BLaER1 treated with 17β-estradiol and CSF1 and Interleukin-3, amounts not matched to agents 10 nM and 100 nM (cell line): ENCODE results near the gene APOC4.
A peak's percentile ranks its signal among the peaks of the same experiment; 100 is the strongest.

Source experiments
- H3K27ac ChIP-seq, 11 experiments: shearing (Covaris generic); formaldehyde crosslinking; 2 replicates each; pipeline ENCODE4 v1.8.1; 2022
- H3K27me3 ChIP-seq, 11 experiments: shearing (Covaris generic); formaldehyde crosslinking; 2 replicates each; pipeline ENCODE4 v1.8.1; 2022
- H3K36me3 ChIP-seq, 11 experiments: shearing (Covaris generic); formaldehyde crosslinking; 2 replicates each; pipeline ENCODE4 v1.8.1; 2022
- H3K4me1 ChIP-seq, 10 experiments: shearing (Covaris generic); formaldehyde crosslinking; 2 replicates each; pipeline ENCODE4 v1.8.1; 2022
- H3K4me2 ChIP-seq, 11 experiments: shearing (Covaris generic); formaldehyde crosslinking; 2 replicates each; pipeline ENCODE4 v1.8.1; 2022
- H3K4me3 ChIP-seq, 10 experiments: shearing (Covaris generic); formaldehyde crosslinking; 2 replicates each; pipeline ENCODE4 v1.8.1; 2022
- H3K9ac ChIP-seq, 11 experiments: shearing (Covaris generic); formaldehyde crosslinking; 2 replicates each; pipeline ENCODE4 v1.8.1; 2022
- H3K9me3 ChIP-seq, 11 experiments: shearing (Covaris generic); formaldehyde crosslinking; replicated peaks in 1 of 11; 2 replicates each; pipeline ENCODE4 v1.8.1; 2022
- H4K20me1 ChIP-seq, 11 experiments: shearing (Covaris generic); formaldehyde crosslinking; 2 replicates each; pipeline ENCODE4 v1.8.1; 2022
- Cebpa-rat ChIP-seq, 11 experiments: shearing (Covaris generic); IDR thresholded peaks; 2 replicates each; pipeline ENCODE4 v1.8.1; 2022

Gene APOC4

GRCh38 chr19:44930088-44930487 lies 11.9 kb upstream of the APOC4 start:
- peak overlapping the region in 3 of 11 experiments; percentile 6 to 23 (median 18); a peak in 1 of 22 replicates for H3K9ac ChIP-seq
- no peaks in the 10 kb centered on the region for H3K36me3 ChIP-seq
- H4K20me1 ChIP-seq: no peaks in the 10 kb centered on the region
- peaks cover 33 to 81% (median 45%) of the 10 kb centered on the region in 10 experiments for H3K4me1 ChIP-seq
- H3K9me3 ChIP-seq: no peaks in the 10 kb centered on the region
- H3K27ac ChIP-seq: peak overlapping the region in 2 of 11 experiments; percentile 2 to 23; a peak in 2 of 22 replicates
- no peaks in the 10 kb centered on the region for H3K27me3 ChIP-seq
- H3K4me2 ChIP-seq: peak overlapping the region in 8 of 11 experiments; percentile 15 to 66 (median 30); a peak in 11 of 22 replicates
- no peak for TF ChIP-seq Cebpa-rat (IDR thresholded peaks at IDR 0.05)
- no peak overlapping the region for H3K4me3 ChIP-seq

- no peaks in the 10 kb centered on the region for H3K9me3 ChIP-seq
- no peak overlapping the region for H3K4me3 ChIP-seq
- H3K27ac ChIP-seq: no peak overlapping the region
- H4K20me1 ChIP-seq: no peaks in the 10 kb centered on the region
- no peak overlapping the region for H3K9ac ChIP-seq
- TF ChIP-seq Cebpa-rat (IDR thresholded peaks at IDR 0.05): no peak
- peaks cover 18 to 76% (median 30%) of the 10 kb centered on the region in 10 experiments for H3K4me1 ChIP-seq
- H3K27me3 ChIP-seq: no peaks in the 10 kb centered on the region
- no peaks in the 10 kb centered on the region for H3K36me3 ChIP-seq
- H3K4me2 ChIP-seq: no peak overlapping the region
These were observed 10.5 kb upstream of the APOC4 start for GRCh38 chr19:44931541-44931940.

GRCh38 chr19:44939668-44940067 lies 2.4 kb upstream of the APOC4 start:
- H4K20me1 ChIP-seq: no peaks in the 10 kb centered on the region
- peak overlapping the region in 8 of 11 experiments; percentile 1 to 67 (median 47); a peak in 13 of 22 replicates for H3K4me2 ChIP-seq
- H3K9me3 ChIP-seq: no peaks in the 10 kb centered on the region
- H3K4me1 ChIP-seq: peaks cover 39 to 72% (median 50%) of the 10 kb centered on the region in 10 experiments
- TF ChIP-seq Cebpa-rat (IDR thresholded peaks at IDR 0.05): peak in 3 of 11 experiments; percentile 29 to 32 (median 31); a peak in 3 of 22 replicates
- H3K36me3 ChIP-seq: no peaks in the 10 kb centered on the region
- H3K27me3 ChIP-seq: no peaks in the 10 kb centered on the region
- H3K4me3 ChIP-seq: no peak overlapping the region
- H3K27ac ChIP-seq: no peak overlapping the region; a peak in 3 of 22 replicates
- no peak overlapping the region for H3K9ac ChIP-seq

GRCh38 chr19:44943801-44944249 lies 1.8 kb downstream of the APOC4 start:
- H3K36me3 ChIP-seq: no peaks in the 10 kb centered on the region
- H3K27me3 ChIP-seq: no peaks in the 10 kb centered on the region
- H3K4me3 ChIP-seq: no peak overlapping the region
- TF ChIP-seq Cebpa-rat (IDR thresholded peaks at IDR 0.05): no peak
- H3K9me3 ChIP-seq: no peaks in the 10 kb centered on the region
- peak overlapping the region in 10 of 11 experiments; percentile 6 to 59 (median 40); a peak in 15 of 22 replicates for H3K9ac ChIP-seq
- H3K4me2 ChIP-seq: peak overlapping the region; percentile 55 to 84 (median 62)
- peaks cover 57 to 90% (median 68%) of the 10 kb centered on the region in 10 experiments for H3K4me1 ChIP-seq
- no peaks in the 10 kb centered on the region for H4K20me1 ChIP-seq
- H3K27ac ChIP-seq: peak overlapping the region; percentile 2 to 69 (median 49); a peak in 20 of 22 replicates

GRCh38 chr19:44947041-44947581 lies 5.1 kb downstream of the APOC4 start:
- Histone ChIP-seq H3K36me3 (peaks cover 0 to 15% (median 13%) of the 10 kb centered on the region in 11 experiments; a peak in 7 of 22 replicates), H3K27ac (no peak overlapping the region), H3K4me3 (no peak overlapping the region), H4K20me1 (no peaks in the 10 kb centered on the region), H3K9me3 (no peaks in the 10 kb centered on the region), H3K27me3 (no peaks in the 10 kb centered on the region), H3K4me2 (peak overlapping the region in 1 of 11 experiments; percentile 16; a peak in 1 of 22 replicates), H3K4me1 (peaks cover 38 to 79% (median 58%) of the 10 kb centered on the region in 10 experiments), H3K9ac (no peak overlapping the region)
- TF ChIP-seq Cebpa-rat (IDR thresholded peaks at IDR 0.05): no peak

- no peaks in the 10 kb centered on the region for H4K20me1 ChIP-seq
- peak overlapping the region in 1 of 11 experiments; percentile 12; a peak in 1 of 22 replicates for H3K27ac ChIP-seq
- H3K4me3 ChIP-seq: no peak overlapping the region
- H3K4me2 ChIP-seq: peak overlapping the region; percentile 37 to 67 (median 52); a peak in 19 of 22 replicates
- H3K4me1 ChIP-seq: peaks cover 26 to 70% (median 47%) of the 10 kb centered on the region in 10 experiments
- no peaks in the 10 kb centered on the region for H3K27me3 ChIP-seq
- peak overlapping the region in 8 of 11 experiments; percentile 28 to 62 (median 50); a peak in 7 of 22 replicates for H3K9ac ChIP-seq
- no peaks in the 10 kb centered on the region for H3K9me3 ChIP-seq
- H3K36me3 ChIP-seq: peaks cover 0 to 15% (median 13%) of the 10 kb centered on the region in 11 experiments; a peak in 7 of 22 replicates
- no peak for TF ChIP-seq Cebpa-rat (IDR thresholded peaks at IDR 0.05)
These were observed 6.2 kb downstream of the APOC4 start for GRCh38 chr19:44948237-44948636.

GRCh38 chr19:44948763-44949374 lies 6.8 kb downstream of the APOC4 start:
- no peak for TF ChIP-seq Cebpa-rat (IDR thresholded peaks at IDR 0.05)
- Histone ChIP-seq H3K4me1 (peaks cover 25 to 70% (median 46%) of the 10 kb centered on the region in 10 experiments), H3K9me3 (no peaks in the 10 kb centered on the region), H3K27me3 (no peaks in the 10 kb centered on the region), H3K4me2 (peak overlapping the region; percentile 37 to 67 (median 52); a peak in 21 of 22 replicates), H3K27ac (peak overlapping the region in 7 of 11 experiments; percentile 5 to 53 (median 35); a peak in 10 of 22 replicates), H3K4me3 (no peak overlapping the region), H3K9ac (peak overlapping the region; percentile 11 to 72 (median 58); a peak in 20 of 22 replicates), H4K20me1 (no peaks in the 10 kb centered on the region), H3K36me3 (peaks cover 0 to 15% (median 13%) of the 10 kb centered on the region in 11 experiments; a peak in 7 of 22 replicates)

GRCh38 chr19:44949550-44949949 lies 7.5 kb downstream of the APOC4 start:
- Histone ChIP-seq H3K4me1 (peaks cover 26 to 68% (median 44%) of the 10 kb centered on the region in 10 experiments), H3K4me3 (no peak overlapping the region), H3K9me3 (no peaks in the 10 kb centered on the region), H3K36me3 (peaks cover 0 to 15% (median 13%) of the 10 kb centered on the region in 11 experiments; a peak in 7 of 22 replicates), H3K4me2 (peak overlapping the region in 10 of 11 experiments; percentile 14 to 67 (median 50); a peak in 15 of 22 replicates), H3K27ac (peak overlapping the region in 7 of 11 experiments; percentile 5 to 53 (median 35); a peak in 9 of 22 replicates), H3K27me3 (no peaks in the 10 kb centered on the region), H4K20me1 (no peaks in the 10 kb centered on the region), H3K9ac (peak overlapping the region; percentile 11 to 72 (median 58); a peak in 17 of 22 replicates)
- no peak for TF ChIP-seq Cebpa-rat (IDR thresholded peaks at IDR 0.05)
